ENCODE data around the gene ERBB3. TPM values are rescaled to one million over a fixed set of nuclear protein-coding genes. Genes with fewer than 3 reads are reported as not detected.

Gene ERBB3
- under 0.01 TPM in 2 replicates for total RNA-seq

DNA sequence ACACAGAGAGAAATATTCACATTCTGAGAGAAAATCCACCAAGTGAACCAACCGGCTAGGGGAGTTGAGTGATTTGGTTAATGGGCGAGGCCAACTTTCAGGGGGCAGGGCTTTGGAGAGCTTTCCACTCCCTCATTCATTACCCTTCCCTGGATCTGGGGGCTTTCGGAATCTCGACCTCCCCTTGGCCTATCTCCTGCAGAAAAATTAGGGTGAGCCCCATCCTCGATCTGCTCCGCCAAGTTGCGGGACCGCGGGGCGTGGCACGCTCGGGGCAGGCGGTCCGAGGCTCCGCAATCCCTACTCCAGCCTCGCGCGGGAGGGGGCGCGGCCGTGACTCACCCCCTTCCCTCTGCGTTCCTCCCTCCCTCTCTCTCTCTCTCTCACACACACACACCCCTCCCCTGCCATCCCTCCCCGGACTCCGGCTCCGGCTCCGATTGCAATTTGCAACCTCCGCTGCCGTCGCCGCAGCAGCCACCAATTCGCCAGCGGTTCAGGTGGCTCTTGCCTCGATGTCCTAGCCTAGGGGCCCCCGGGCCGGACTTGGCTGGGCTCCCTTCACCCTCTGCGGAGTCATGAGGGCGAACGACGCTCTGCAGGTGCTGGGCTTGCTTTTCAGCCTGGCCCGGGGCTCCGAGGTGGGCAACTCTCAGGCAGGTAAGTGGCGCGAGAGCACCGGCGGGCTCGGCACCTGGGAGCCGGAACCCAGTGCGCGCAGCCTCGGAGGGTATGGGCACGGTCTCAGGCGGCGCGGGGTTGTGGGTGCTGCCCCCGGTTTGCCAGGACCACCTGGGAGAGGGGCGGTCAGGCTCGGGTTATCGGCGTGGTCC is at the start of gene ERBB3:
ERBB3 (plus strand) TSS at position 443 of the 833 bp plus-strand sequence; CDS start at position 579, 136 bp downstream.

DNA sequence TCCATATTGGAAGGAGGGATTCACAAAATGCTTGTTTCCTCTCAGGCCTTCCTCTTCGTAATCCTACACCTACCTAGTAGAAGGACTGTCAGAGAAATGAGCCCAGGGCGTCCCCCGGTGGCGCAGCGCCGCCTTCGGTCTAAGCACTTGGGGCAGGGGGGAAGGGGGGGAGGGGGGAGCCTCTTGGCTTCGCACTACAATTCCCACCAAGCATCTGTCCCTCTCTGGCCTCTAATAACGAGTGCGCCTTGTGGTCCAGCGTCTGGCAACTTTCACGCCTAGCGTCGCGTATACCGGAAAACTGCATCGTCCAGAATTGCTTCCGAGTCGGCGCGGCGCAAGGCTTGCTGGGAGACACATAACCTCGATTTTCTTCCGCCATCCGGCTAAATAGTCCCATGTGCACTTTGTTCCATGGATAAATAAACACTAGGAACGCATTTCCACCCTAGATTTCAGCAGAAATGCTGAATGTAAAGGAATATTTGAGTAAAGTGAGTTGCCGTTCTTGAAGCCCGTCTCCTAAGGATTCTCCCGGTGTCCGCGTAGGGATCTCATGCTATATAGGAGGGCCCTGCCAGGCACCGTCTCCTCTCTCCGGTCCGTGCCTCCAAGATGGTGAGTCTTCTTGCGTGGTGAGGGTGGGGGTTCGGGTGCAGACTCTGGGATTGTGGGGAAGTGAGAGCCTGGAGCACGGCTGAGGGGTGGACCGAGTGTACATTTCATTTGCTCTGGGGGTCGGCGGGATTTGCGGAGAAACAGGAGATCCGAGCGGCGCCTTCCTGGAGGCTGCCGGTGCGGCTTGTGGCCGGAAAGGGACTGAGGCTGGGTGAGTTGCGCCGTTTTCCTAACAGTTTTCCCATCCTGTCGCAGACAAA is 38.2 kb upstream of the ERBB3 start, which contains the start of gene RPS26:
RPS26 (plus strand) TSS at position 367 of the 878 bp plus-strand sequence; CDS start at position 616, 249 bp downstream.

DNA sequence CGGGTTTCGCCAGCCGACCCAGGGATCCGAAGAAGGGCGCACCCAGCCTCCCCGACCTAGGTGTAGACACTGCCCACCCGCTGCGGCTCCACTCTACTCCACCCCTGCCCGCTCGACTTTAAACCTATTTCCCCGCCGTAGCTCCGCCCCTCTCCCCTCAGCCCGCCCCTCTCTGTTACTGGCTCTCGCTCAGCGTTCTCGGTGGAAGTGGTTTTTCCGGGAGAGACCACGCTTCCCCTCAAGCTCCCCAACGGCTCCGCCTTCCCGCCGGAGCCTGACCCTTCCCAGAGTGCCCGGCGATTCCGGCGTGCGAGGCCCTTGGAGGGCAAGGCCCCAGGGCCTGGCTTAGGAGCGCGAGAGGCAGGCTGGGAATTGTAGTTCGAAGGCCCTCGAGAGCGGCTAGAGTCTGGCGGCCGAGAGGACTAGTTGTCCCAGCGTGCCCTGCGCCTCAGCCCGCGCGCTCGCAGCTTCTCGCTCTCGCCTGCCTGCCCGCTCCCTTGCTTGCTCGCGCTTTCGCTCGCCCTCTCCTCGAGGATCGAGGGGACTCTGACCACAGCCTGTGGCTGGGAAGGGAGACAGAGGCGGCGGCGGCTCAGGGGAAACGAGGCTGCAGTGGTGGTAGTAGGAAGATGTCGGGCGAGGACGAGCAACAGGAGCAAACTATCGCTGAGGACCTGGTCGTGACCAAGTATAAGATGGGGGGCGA is 24.3 kb downstream of the ERBB3 start, which contains the start of gene PA2G4:
PA2G4 (plus strand) TSS at position 451 of the 706 bp plus-strand sequence; CDS start at position 630, 179 bp downstream.

DNA sequence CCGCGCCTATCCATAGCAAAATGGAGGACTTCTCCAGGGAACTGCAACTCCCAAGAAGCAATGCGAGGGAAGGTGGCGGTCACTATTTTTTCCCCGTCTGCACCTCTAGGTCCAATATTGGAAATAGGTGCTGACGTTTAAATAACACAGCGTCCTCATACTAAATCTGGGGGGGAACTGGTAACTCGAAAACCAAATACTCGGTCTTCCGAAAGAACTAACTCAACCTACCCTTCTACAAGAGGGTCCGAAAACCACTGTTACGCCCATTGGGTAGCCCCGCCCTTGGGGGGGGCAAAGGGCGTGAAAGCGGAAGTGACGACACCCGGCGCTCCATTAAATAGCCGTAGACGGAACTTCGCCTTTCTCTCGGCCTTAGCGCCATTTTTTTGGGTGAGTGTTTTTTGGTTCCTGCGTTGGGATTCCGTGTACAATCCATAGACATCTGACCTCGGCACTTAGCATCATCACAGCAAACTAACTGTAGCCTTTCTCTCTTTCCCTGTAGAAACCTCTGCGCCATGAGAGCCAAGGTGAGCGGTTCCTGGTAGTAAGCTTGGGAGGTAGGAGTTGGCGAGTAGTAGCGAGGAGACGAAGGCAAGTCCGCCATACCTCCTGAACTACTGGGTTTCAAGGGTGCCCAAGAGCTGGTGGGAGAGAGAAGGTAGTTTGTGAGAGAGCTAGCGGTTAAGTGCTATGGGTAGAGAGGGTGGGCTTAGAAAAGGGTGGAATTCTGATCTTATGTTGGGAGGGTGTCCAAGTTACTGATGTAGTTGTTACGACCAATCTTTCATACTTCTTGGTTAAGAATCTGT is 36.5 kb downstream of the ERBB3 start, which contains the start of gene RPL41:
RPL41 (plus strand) TSS at position 367 of the 815 bp plus-strand sequence.

DNA sequence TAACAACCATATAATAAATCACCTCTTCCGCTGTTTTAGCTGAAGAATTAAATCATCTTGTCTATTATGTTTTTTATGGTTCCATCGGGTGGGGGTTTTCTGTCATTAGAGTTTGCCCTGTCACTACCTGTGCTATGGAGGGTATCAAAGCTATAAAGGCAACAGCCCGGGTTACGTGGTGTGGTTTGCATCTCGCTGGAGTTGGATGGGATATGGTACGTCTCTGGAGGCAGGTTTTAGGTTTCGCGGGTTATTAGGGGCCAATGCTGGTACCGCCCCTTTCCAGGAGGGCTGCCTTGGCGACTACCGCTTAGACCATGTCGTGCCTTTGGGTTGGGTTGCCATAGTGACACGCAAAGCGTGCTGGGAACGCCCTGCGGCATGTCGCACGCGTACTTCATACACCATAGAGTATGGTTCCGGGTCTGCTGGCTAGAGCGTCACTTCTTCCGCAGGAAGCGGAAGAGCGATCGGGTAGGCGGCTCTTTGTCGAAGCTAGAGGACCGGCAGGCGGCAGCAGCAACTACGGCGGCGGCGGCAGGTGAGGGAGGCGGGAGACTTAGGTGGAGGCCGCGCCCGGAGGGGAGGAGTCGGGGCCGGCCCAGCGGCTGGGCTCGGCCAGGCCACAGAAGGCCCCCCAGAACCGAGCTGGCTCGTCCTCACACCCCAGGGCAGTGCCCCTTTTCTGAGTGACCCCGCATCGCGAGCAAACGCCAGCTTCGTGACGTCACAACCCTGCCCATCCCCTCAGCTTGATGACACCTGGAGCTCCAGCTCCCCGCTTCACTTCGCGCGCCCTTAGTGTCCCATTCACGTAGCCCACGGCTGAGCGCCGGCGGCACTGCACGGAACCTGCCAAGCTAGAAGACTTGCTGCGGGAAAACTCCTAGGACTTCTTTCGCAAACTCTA is 38.1 kb downstream of the ERBB3 start, which contains the start of gene ZC3H10:
ZC3H10 (plus strand) TSS at position 489 of the 910 bp plus-strand sequence. CDS start 2,297 bp downstream, outside the sequence.

DNA sequence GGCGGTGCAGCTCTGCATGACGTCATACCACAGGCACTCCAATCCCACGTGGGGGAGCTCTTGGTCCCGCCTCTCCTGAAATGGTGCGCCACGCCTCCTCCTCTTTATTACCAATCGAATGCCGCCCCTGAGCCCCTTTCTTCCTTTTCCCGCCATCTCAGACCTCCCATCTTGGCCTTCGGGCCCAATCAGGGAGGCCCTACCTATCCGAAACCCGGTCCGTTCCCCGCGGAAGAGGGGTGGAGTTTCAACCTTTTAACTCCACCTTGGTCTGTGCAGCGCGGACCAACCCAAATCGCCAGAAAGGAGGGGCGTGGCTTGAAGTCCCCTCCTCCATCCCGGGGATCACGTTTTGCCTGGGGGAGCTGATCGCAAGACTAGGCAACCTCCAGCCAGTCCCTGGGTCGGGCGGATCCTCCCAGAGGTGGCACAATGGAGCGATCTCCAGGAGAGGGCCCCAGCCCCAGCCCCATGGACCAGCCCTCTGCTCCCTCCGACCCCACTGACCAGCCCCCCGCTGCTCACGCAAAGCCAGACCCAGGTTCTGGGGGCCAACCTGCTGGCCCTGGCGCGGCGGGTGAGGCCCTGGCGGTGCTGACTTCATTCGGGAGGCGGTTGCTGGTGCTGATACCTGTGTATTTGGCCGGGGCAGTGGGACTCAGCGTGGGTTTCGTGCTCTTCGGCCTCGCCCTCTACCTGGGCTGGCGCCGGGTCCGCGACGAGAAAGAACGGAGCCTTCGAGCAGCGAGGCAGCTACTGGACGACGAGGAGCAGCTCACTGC is 48.1 kb downstream of the ERBB3 start, which contains the start of gene ESYT1:
ESYT1 (plus strand) TSS at position 380 of the 782 bp plus-strand sequence; CDS start at position 433, 53 bp downstream.

DNA sequence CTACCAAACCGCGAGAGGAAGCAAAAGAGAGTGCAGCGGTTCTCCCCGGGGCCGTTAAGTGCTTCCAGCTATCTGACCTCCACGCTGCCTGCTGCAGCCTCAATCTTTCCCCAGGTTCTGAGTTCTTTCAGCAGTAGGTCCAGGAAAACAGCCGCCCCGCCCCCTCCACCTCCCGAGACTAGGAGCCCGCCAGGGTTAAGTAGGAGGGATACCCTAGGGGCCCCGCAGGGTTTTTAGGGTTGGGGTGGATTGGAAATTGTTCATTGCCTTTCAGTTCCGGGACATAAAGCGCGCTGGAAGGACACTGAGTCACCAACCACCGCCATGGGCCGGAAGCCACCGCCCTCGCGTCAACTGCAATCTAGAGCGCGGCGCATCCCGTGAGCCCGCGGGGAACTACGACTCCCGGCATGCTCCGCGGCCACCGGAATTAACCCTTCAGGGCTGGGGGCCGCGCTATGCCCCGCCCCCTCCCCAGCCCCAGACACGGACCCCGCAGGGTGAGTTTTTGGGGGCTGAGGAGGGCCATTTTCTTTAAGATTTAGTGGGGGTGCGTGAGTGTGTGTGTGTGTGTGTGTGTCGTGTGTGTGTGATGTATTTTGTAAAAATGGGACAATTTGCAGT is 72.3 kb downstream of the ERBB3 start, which contains the start of gene MYL6B:
MYL6B (plus strand) TSS at position 456 of the 624 bp plus-strand sequence. CDS start 1,332 bp downstream, outside the sequence.

Other genes with a start within 250 kb of the ERBB3 start
- 9.2 and 9.9 TPM in 2 replicates for gene MMP19, start 237.2 kb upstream of the ERBB3 start, total RNA-seq
- 36.4 TPM in 2 replicates for gene PYM1, start 152.3 kb upstream of the ERBB3 start, total RNA-seq
- gene DGKA, start 149.0 kb upstream of the ERBB3 start, total RNA-seq, result 39.3 and 42.8 TPM in 2 replicates
- 0.78 and 1.5 TPM in 2 replicates for gene PMEL, start 114.1 kb upstream of the ERBB3 start, total RNA-seq
- 19.1 and 45.5 TPM in 2 replicates for gene CDK2, start 113.3 kb upstream of the ERBB3 start, total RNA-seq
- gene RAB5B, start 106.1 kb upstream of the ERBB3 start, total RNA-seq, result 51.1 and 62.6 TPM in 2 replicates
- 8.5 and 13.3 TPM in 2 replicates for gene SUOX, start 82.9 kb upstream of the ERBB3 start, total RNA-seq
- 0.37 and 1.2 TPM in 2 replicates for gene IKZF4, start 59.1 kb upstream of the ERBB3 start, total RNA-seq
- gene RPS26, start 38.2 kb upstream of the ERBB3 start, total RNA-seq, result 188 and 387 TPM in 2 replicates
- 213 and 255 TPM in 2 replicates for gene PA2G4, start 24.4 kb downstream of the ERBB3 start, total RNA-seq
- 1,499 and 3,572 TPM in 2 replicates for gene RPL41, start 36.5 kb downstream of the ERBB3 start, total RNA-seq
- gene ZC3H10, start 38.1 kb downstream of the ERBB3 start, total RNA-seq, result 6.6 and 8.2 TPM in 2 replicates
- 159 and 170 TPM in 2 replicates for gene ESYT1, start 48.1 kb downstream of the ERBB3 start, total RNA-seq
- gene MYL6B, start 72.4 kb downstream of the ERBB3 start, total RNA-seq, result 38.5 and 41.5 TPM in 2 replicates
- gene MYL6, start 78.2 kb downstream of the ERBB3 start, total RNA-seq, result 682 and 1,116 TPM in 2 replicates
- 44.1 and 53.2 TPM in 2 replicates for gene SMARCC2, start 109.3 kb downstream of the ERBB3 start, total RNA-seq
- 66.3 and 93.3 TPM in 2 replicates for gene RNF41, start 141.8 kb downstream of the ERBB3 start, total RNA-seq
- gene NABP2, start 144.2 kb downstream of the ERBB3 start, total RNA-seq, result 25.0 and 31.3 TPM in 2 replicates
- gene SLC39A5, start 149.9 kb downstream of the ERBB3 start, total RNA-seq, result 0.20 TPM in 1 of 2 replicates, not detected in the other
- 12.9 and 15.1 TPM in 2 replicates for gene ANKRD52, start 178.2 kb downstream of the ERBB3 start, total RNA-seq
- gene COQ10A, start 186.8 kb downstream of the ERBB3 start, total RNA-seq, result 4.9 and 5.9 TPM in 2 replicates
- gene CS, start 220.2 kb downstream of the ERBB3 start, total RNA-seq, result 184 and 217 TPM in 2 replicates
- gene CNPY2, start 235.8 kb downstream of the ERBB3 start, total RNA-seq, result 58.8 and 92.6 TPM in 2 replicates